GM12801 (cell line): Measurements from ENCODE around the gene LDLRAD3.

Experiments used
- TF ChIP-seq, protein P1 (sequence below): IDR thresholded peaks from one replicate; pipeline ENCODE4 v1.5.1; 2011; ENCODE audit warnings: control low read depth; ENCODE audit not compliant: insufficient read length; ENCODE audit errors: extremely low read depth

LDLRAD3 gene

DNA sequence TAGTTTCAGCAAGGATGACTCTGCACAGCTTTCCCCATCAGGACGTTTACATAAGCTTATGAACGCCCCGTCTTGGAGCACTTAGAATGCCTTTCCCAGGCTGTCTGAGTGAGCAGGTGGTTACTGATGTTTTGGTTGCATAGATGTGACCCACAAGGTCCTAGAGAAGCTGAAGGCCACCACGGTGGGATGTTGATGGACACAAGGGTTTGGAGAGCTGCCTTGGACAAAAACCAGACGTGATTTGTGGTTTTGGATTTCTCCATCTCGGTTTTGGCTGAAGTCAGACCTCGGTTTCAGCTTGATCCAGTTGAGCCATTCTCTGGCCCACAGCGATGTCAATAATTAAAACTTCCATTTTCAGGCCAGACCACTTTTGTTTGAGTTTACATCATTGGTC, 151.9 kb downstream of the LDLRAD3 start:
- TF ChIP-seq, protein P1, sequence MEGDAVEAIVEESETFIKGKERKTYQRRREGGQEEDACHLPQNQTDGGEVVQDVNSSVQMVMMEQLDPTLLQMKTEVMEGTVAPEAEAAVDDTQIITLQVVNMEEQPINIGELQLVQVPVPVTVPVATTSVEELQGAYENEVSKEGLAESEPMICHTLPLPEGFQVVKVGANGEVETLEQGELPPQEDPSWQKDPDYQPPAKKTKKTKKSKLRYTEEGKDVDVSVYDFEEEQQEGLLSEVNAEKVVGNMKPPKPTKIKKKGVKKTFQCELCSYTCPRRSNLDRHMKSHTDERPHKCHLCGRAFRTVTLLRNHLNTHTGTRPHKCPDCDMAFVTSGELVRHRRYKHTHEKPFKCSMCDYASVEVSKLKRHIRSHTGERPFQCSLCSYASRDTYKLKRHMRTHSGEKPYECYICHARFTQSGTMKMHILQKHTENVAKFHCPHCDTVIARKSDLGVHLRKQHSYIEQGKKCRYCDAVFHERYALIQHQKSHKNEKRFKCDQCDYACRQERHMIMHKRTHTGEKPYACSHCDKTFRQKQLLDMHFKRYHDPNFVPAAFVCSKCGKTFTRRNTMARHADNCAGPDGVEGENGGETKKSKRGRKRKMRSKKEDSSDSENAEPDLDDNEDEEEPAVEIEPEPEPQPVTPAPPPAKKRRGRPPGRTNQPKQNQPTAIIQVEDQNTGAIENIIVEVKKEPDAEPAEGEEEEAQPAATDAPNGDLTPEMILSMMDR = no peak

DNA sequence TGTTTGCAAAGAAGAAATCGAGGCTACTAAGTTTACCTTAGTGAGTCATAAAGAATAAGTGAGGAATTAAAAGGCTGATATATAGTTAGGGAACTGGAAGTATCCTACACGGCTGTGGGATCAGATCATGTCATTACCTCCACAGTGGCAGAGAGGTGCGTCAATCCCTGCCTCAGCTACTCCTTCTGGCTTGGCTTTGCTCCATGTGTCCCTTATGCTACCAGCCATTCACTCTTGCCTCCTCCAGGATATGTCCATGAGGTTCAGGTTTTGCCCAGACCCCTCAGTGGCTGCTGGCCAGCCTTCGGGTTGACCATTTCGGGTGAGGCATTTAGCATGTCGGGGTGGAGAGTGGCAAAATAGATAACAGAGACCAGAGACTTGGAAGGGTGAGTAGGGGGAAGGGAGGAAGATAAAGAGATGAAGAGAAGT, 153.4 kb downstream of the LDLRAD3 start:
- TF ChIP-seq, protein P1 = no peak

DNA sequence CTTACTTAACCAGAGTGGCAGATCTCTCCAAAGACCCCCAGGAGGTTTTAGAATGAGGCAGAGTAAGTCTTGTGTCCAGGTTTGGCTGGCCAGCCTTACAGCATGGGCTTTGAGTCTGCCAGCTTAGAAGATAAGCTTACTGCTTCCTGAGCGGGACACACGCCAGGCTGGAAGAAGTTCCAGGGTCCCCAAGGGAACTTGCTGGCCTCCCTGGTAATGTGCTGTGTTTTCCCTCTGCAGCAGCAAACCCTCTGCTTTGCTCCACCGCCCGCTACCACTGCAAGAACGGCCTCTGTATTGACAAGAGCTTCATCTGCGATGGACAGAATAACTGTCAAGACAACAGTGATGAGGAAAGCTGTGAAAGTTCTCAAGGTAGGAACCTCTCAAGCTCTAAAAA, 154.2 kb downstream of the LDLRAD3 start:
- TF ChIP-seq, protein P1 = no peak

DNA sequence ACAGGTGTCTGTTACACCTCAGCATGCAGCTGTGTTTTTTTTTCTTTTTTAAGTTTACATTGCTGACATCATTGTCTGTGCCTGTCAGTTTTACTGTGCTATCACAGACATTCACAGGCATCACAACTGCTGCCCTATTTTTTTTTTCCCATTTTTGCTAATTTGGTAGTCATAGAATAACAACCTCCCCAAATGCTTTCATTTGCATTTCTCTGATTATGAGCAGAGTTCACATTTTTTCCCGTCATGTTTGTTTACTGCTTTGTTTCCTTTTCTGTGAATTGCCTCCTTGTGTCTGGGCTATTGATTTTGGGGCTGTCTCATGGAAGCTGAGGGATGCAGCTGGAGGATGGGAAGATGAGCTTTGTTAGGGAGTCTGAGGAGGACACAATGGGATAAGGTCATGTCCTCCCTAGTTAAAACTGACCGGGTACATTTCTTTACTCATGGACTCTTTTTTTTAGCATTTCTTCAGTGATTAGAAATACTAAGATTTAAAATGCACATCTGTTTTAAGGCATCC, 155.1 kb downstream of the LDLRAD3 start:
- TF ChIP-seq, protein P1 = no peak

DNA sequence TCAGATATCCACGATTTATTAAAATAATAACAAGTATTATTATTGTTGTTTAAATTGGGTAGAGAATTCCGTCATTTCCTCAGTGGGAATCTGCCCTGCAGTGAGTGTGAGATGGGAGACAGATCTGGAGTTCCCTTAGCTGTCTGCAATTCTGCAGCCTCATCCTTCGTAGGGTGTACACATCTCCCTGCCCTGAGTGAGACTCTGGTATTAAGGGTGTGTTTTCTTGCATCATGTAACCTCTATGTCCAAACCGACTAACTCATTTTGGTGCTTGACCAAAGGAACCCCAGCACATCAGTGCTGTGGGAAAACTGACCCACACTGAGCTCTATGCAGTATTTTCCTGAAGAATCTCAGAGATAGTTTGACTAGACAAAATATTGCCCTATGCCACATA, 157.6 kb downstream of the LDLRAD3 start:
- TF ChIP-seq, protein P1 = no peak

DNA sequence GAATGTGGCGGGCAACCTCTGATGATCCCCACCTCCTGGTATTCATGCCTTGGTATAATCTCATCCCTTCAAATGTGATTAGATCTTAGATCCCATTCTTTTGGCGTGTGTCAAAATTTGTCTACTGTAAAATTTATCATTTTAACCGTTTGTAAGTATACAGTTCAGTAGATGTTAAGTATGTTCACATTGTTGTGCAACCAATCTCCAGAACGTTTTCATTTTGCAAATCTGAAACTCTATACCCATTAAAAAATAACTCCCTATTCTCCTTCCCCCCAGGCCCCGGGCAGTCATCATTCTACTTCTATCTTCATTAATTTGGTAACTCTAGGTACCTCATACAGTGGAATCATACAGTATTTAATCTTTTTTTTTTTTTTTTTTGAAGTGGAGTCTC, 159.0 kb downstream of the LDLRAD3 start:
- TF ChIP-seq, protein P1 = no peak

DNA sequence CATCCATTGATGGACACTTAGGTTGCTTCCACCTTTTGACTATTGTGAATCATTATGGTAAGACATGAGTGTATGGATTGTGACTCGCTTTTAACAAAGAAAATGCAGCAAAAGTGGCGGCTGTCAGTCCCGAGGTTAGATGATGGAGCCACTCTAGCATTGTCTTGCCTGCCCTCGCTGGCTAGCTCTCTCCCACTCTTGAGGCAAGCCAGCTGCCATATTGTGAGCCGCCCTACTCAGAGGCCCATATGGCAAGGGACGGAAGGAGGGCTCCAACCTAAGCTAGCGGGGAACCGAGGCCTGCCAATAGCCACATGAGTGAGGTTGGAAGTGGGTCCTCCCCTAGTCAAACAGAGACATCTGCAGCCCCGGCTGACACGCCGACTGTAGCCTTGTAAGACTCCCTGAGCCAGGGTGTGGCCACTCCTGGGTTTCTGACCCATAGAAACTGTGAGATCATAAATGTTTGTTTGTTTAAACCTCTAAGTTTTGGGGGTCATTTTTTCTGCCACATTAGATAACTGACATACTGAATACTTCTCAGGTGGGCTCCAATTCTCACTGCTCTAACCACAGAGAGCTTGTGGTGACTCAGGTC, 160.2 kb downstream of the LDLRAD3 start:
- TF ChIP-seq, protein P1 = no peak
